Measurements from ENCODE around the gene SFSWAP. TPM values are rescaled to one million over a fixed set of nuclear protein-coding genes. Genes with fewer than 3 reads are reported as not detected.

The SFSWAP gene
- total and polyA plus RNA-seq, 2 of the 13 experiments (the other 11 are each of a cell fraction or from before 2014, with no cell fraction given): 17.1 to 27.7 TPM

GRCh38 chr12:131710464-131711457 lies at the start of gene SFSWAP (continued):
- TF ChIP-seq PCBP2 (optimal IDR thresholded peaks at IDR 0.05; ENCODE audit: low read depth, low read length, poor library complexity, severe bottlenecking) (no peak), SP140L (CRISPR knock-in tag; IDR thresholded peaks at IDR 0.05; ENCODE audit: borderline replicate concordance) (peak; percentile 55; the same call in 1 of the 2 replicates), JUNB (CRISPR knock-in tag; IDR thresholded peaks at IDR 0.05; ENCODE audit: borderline replicate concordance) (no peak), ATM (IDR thresholded peaks at IDR 0.05; ENCODE audit: borderline replicate concordance) (no peak), TGIF2 (CRISPR knock-in tag; IDR thresholded peaks at IDR 0.05) (peak; percentile 82; the same call in 1 of the 2 replicates), ZFP90 (CRISPR knock-in tag; IDR thresholded peaks at IDR 0.05; ENCODE audit: borderline replicate concordance) (peak; percentile 97), STAT6 (CRISPR knock-in tag; IDR thresholded peaks at IDR 0.05; ENCODE audit: borderline replicate concordance) (peak; percentile 83; the same call in 1 of the 2 replicates), ZMYM3 (CRISPR knock-in tag; IDR thresholded peaks at IDR 0.05) (no peak), ZNF710 (CRISPR knock-in tag; IDR thresholded peaks at IDR 0.05; ENCODE audit: borderline replicate concordance) (0 out of 2 replicates have a peak, but pooled peaks have one; percentile 49), ZKSCAN8 (CRISPR knock-in tag; IDR thresholded peaks at IDR 0.05; ENCODE audit: borderline replicate concordance) (peak; percentile 56; the same call in 1 of the 2 replicates), ZNF775 (CRISPR knock-in tag; IDR thresholded peaks at IDR 0.05; ENCODE audit: borderline replicate concordance) (0 out of 2 replicates have a peak, but pooled peaks have one; percentile 17), SNAPC4 (CRISPR knock-in tag; IDR thresholded peaks at IDR 0.05) (no peak; the same call in 1 of the 2 replicates), FLYWCH1 (CRISPR knock-in tag; IDR thresholded peaks at IDR 0.05) (0 out of 2 replicates have a peak, but pooled peaks have one; percentile 40), SOX6 (IDR thresholded peaks at IDR 0.05) (no peak), SOX6 (CRISPR knock-in tag; IDR thresholded peaks at IDR 0.05) (peak; percentile 31; the same call in 1 of the 2 replicates), TFAP4 (IDR thresholded peaks at IDR 0.05; ENCODE audit: borderline replicate concordance, low read depth) (no peak), NCOA5 (CRISPR knock-in tag; IDR thresholded peaks at IDR 0.05) (no peak; the same call in 1 of the 2 replicates)
